ENCODE measurements around the gene GP9. TPM values are rescaled to one million over a fixed set of nuclear protein-coding genes. Genes with fewer than 3 reads are reported as not detected.
A peak's percentile ranks its signal among the peaks of the same experiment; 100 is the strongest.

The GP9 gene
- total and polyA plus RNA-seq, 2 donors (not counting 1 experiment from before 2014, with no cell fraction given): not detected

DNA sequence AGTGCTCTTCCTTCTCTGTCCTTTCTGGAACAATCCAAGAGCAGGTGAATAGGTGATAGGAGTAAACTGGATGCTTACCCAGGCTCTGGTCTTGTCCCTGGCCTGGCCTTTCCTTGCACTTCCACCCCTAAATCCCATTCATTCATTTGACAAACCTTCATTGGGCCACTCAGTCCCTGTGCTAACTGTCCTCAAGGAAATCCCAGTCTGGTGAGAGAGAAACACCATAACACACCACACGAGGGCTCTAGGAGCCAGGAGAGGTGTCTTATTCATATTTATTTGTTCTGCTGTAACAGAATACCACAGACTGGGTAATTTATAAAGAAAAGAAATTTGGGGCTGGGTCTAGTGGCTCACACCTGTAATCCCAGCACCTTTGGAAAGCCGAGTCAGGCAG is 36.7 kb upstream of the GP9 start:
- Histone ChIP-seq H2AFZ (ENCODE audit: low read length) (no peak overlapping the region), H3K27ac (ENCODE audit: insufficient read depth, low read length) (no peak overlapping the region), H3K4me3 (replicated peaks in 1 of 4; ENCODE audit: control extremely low read depth in 1 of 4, insufficient read depth in 1 of 4, low read depth in 3 of 4, low read length in 4 of 4) (no peak overlapping the region), H3K4me2 (ENCODE audit: extremely low read depth, insufficient read depth, low read length) (no peak overlapping the region), H3K9ac (ENCODE audit: insufficient read depth, low read length) (no peak overlapping the region), H3K36me3 (ENCODE audit: control insufficient read depth, insufficient read depth, low read length) (no peaks in the 10 kb centered on the region), H3K79me2 (ENCODE audit: control insufficient read depth, insufficient read depth, low read length) (no peaks in the 10 kb centered on the region), H3K9me3 (ENCODE audit: control insufficient read depth, insufficient read depth, low read depth, low read length) (no peaks in the 10 kb centered on the region), H4K20me1 (ENCODE audit: control insufficient read depth, extremely low read depth, insufficient read depth, low read length) (no peaks in the 10 kb centered on the region), H3K27me3 (ENCODE audit: control insufficient read depth, insufficient read depth, low read length) (peaks cover 14% of the 10 kb centered on the region), H3K4me1 (ENCODE audit: control insufficient read depth, extremely low read depth, insufficient read depth, low read length) (peaks cover 11% of the 10 kb centered on the region)
- peak in 1 of 2 donors; percentile 31 for DNase-seq (ENCODE audit: low read depth in 2 of 2)
- TF ChIP-seq EZH2 (IDR thresholded peaks at IDR 0.05; ENCODE audit: low read length, missing control alignments): no peak
- TF ChIP-seq, protein P1, sequence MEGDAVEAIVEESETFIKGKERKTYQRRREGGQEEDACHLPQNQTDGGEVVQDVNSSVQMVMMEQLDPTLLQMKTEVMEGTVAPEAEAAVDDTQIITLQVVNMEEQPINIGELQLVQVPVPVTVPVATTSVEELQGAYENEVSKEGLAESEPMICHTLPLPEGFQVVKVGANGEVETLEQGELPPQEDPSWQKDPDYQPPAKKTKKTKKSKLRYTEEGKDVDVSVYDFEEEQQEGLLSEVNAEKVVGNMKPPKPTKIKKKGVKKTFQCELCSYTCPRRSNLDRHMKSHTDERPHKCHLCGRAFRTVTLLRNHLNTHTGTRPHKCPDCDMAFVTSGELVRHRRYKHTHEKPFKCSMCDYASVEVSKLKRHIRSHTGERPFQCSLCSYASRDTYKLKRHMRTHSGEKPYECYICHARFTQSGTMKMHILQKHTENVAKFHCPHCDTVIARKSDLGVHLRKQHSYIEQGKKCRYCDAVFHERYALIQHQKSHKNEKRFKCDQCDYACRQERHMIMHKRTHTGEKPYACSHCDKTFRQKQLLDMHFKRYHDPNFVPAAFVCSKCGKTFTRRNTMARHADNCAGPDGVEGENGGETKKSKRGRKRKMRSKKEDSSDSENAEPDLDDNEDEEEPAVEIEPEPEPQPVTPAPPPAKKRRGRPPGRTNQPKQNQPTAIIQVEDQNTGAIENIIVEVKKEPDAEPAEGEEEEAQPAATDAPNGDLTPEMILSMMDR (conservative IDR thresholded peaks at IDR 0.05 in 1 of 2, IDR thresholded peaks at IDR 0.05 in 1 of 2; ENCODE audit: low read depth in 1 of 2, low read length in 2 of 2): peak in 1 of 2 donors; percentile 13

DNA sequence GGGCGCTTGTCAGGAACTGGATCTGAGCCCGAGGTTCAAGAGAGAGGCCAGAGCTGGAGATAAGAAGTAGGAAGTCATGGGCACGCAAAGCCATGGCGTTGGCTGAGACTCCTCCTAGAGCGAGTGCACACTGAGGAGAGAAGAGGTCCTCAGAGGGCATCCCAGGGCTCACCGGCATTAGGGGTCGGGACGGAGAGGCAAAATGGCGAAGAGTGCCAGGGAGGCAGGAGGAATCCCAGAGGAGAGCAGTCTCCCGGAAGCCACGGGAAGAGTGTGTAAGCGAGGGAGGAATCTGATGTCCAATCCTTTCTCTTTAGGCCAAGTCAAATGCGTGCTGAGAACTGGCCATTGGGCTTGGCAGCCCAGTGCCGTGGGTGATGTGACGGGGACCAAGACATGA is 35.5 kb upstream of the GP9 start:
- TF ChIP-seq EZH2 (IDR thresholded peaks at IDR 0.05; ENCODE audit: low read length, missing control alignments): no peak
- TF ChIP-seq, protein P1 (conservative IDR thresholded peaks at IDR 0.05 in 1 of 2, IDR thresholded peaks at IDR 0.05 in 1 of 2; ENCODE audit: low read depth in 1 of 2, low read length in 2 of 2): no peak
- H3K27me3 ChIP-seq (ENCODE audit: control insufficient read depth, insufficient read depth, low read length): peaks cover 14% of the 10 kb centered on the region
- H3K9ac ChIP-seq (ENCODE audit: insufficient read depth, low read length): no peak overlapping the region
- no peak overlapping the region for H3K4me3 ChIP-seq (replicated peaks in 1 of 4; ENCODE audit: control extremely low read depth in 1 of 4, insufficient read depth in 1 of 4, low read depth in 3 of 4, low read length in 4 of 4)
- DNase-seq (ENCODE audit: low read depth in 2 of 2): no peak
- H4K20me1 ChIP-seq (ENCODE audit: control insufficient read depth, extremely low read depth, insufficient read depth, low read length): no peaks in the 10 kb centered on the region
- H2AFZ ChIP-seq (ENCODE audit: low read length): no peak overlapping the region
- H3K27ac ChIP-seq (ENCODE audit: insufficient read depth, low read length): no peak overlapping the region
- no peaks in the 10 kb centered on the region for H3K36me3 ChIP-seq (ENCODE audit: control insufficient read depth, insufficient read depth, low read length)
- H3K4me2 ChIP-seq (ENCODE audit: extremely low read depth, insufficient read depth, low read length): no peak overlapping the region
- peaks cover 11% of the 10 kb centered on the region for H3K4me1 ChIP-seq (ENCODE audit: control insufficient read depth, extremely low read depth, insufficient read depth, low read length)
- no peaks in the 10 kb centered on the region for H3K9me3 ChIP-seq (ENCODE audit: control insufficient read depth, insufficient read depth, low read depth, low read length)
- H3K79me2 ChIP-seq (ENCODE audit: control insufficient read depth, insufficient read depth, low read length): no peaks in the 10 kb centered on the region

DNA sequence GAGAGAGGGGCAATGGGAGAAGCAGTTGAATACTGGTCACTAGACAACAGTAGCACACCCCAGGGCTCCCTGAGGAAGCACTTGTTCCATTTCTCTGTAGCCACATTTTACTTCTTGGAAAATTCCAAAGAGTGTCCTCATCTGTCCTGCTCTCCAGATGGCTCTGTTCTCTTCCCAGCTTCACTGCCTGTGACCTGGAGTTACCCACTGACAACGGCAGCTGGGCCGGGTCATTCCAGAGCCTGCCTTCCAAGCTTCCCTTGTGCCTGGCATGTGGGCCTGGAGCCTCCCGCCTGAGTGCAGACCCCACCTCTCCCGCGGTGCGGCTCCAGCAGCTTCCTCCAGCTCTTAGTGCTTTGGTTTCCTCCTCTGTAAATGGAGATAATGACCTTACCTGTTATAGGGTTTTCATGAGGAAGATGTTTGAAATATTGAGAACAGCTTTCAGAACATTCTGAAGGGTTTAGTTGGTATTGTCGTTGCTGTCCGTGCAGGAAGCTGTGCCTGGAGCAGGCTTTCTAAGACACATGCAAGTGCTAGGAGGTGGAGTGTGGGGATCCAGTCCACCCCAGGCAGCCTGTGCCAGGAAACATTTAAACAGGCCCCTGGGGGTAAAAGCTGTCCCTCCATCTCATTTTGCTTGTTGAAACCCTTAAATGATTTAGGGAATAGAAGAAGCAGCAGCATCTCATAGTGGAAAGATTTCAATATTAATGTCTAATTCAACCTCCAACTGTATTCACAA is 34.7 kb upstream of the GP9 start:
- Histone ChIP-seq H2AFZ (ENCODE audit: low read length) (no peak overlapping the region), H3K4me3 (replicated peaks in 1 of 4; ENCODE audit: control extremely low read depth in 1 of 4, insufficient read depth in 1 of 4, low read depth in 3 of 4, low read length in 4 of 4) (no peak overlapping the region), H4K20me1 (ENCODE audit: control insufficient read depth, extremely low read depth, insufficient read depth, low read length) (no peaks in the 10 kb centered on the region), H3K79me2 (ENCODE audit: control insufficient read depth, insufficient read depth, low read length) (no peaks in the 10 kb centered on the region), H3K27me3 (ENCODE audit: control insufficient read depth, insufficient read depth, low read length) (peaks cover 14% of the 10 kb centered on the region), H3K9ac (ENCODE audit: insufficient read depth, low read length) (no peak overlapping the region), H3K36me3 (ENCODE audit: control insufficient read depth, insufficient read depth, low read length) (no peaks in the 10 kb centered on the region), H3K4me2 (ENCODE audit: extremely low read depth, insufficient read depth, low read length) (no peak overlapping the region), H3K27ac (ENCODE audit: insufficient read depth, low read length) (no peak overlapping the region), H3K9me3 (ENCODE audit: control insufficient read depth, insufficient read depth, low read depth, low read length) (no peaks in the 10 kb centered on the region), H3K4me1 (ENCODE audit: control insufficient read depth, extremely low read depth, insufficient read depth, low read length) (peaks cover 10% of the 10 kb centered on the region)
- TF ChIP-seq, protein P1 (conservative IDR thresholded peaks at IDR 0.05 in 1 of 2, IDR thresholded peaks at IDR 0.05 in 1 of 2; ENCODE audit: low read depth in 1 of 2, low read length in 2 of 2): no peak
- TF ChIP-seq EZH2 (IDR thresholded peaks at IDR 0.05; ENCODE audit: low read length, missing control alignments): no peak
- peak in 1 of 2 donors; percentile 40 for DNase-seq (ENCODE audit: low read depth in 2 of 2)

All from fibroblast of lung (primary cell).